HepG2 (cell line): Measurements from ENCODE around the gene SPATS2. TPM values are rescaled to one million over a fixed set of nuclear protein-coding genes. Genes with fewer than 3 reads are reported as not detected.

Experiments
- ATAC-seq: fragments of 200-7000 bp; cut with Tn5 transposase; 3 replicates; pipeline ENCODE4 v1.9.1; 2020; ENCODE audit warnings: mild to moderate bottlenecking, moderate library complexity
- BruUV-seq: library from RNA; stranded (reverse); fragments of 400-500 nt; replicated peaks from 2 replicates; lab custom pipeline; 2021; lab: Mats Ljungman, UMichigan
- CTCF ChIA-PET: fragments of 300-600 bp; formaldehyde crosslinking; extraction: SDS; loops from one replicate; lab custom pipeline; 2021; ENCODE audit warnings: low total read pairs, inconsistent platforms, low intra/inter-chr PET ratio; lab: Yijun Ruan, JAX
- POLR2A ChIA-PET: fragments of 350-600 bp; sonication (Branson Sonifier 250); formaldehyde crosslinking; loops from one replicate; lab custom pipeline; 2020; ENCODE audit warnings: antibody characterized with exemption, inconsistent platforms; lab: Yijun Ruan, JAX
- DNase-seq: peaks from one replicate; pipeline ENCODE4 v3.0.0-alpha.2; 2015; ENCODE audit warnings: low spot score
- FAIRE-seq: peaks from 3 replicates; lab custom pipeline; 2011; peaks lifted over from hg19 to GRCh38; lab: Jason Lieb, UNC
- H2AFZ ChIP-seq: one replicate; pipeline ENCODE4 v1.6.1; 2011; ENCODE audit warnings: low read length, inconsistent platforms
- H3K27ac ChIP-seq: fragments of 300-600 bp; 3 replicates; pipeline ENCODE4 v1.8.0; 2011; ENCODE audit warnings: mixed run types, mild to moderate bottlenecking, mixed read lengths, low read length, inconsistent platforms; ENCODE audit not compliant: insufficient read depth; ENCODE audit errors: extremely low read length
- H3K27me3 ChIP-seq, 2 experiments: fragments of 200-600 bp in 1 of 2; 2 replicates in 1 of 2; 3 replicates in 1 of 2; pipeline versions ENCODE4 v1.6.0 to v1.8.0; 2011; ENCODE audit warnings: low read length in 2 of 2, mild to moderate bottlenecking in 2 of 2, moderate library complexity in 2 of 2, inconsistent platforms in 1 of 2; ENCODE audit not compliant: insufficient read depth in 2 of 2, control insufficient read depth in 1 of 2
- H3K36me3 ChIP-seq, 2 experiments: fragments of 200-600 bp in 1 of 2; replicated peaks in 1 of 2; 2 replicates in 1 of 2; 3 replicates in 1 of 2; pipeline versions ENCODE4 v1.5.1 to v1.8.0; 2011; ENCODE audit warnings: low read length in 2 of 2, inconsistent platforms in 1 of 2; ENCODE audit not compliant: insufficient read depth in 2 of 2, control insufficient read depth in 1 of 2
- H3K4me1 ChIP-seq: 2 replicates; pipeline ENCODE4 v1.5.1; 2012; ENCODE audit warnings: low read length, inconsistent platforms; ENCODE audit not compliant: insufficient read depth
- H3K4me2 ChIP-seq: 2 replicates; pipeline ENCODE4 v1.6.0; 2011; ENCODE audit warnings: low read depth, low read length, inconsistent platforms
- H3K4me3 ChIP-seq, 3 experiments: fragments of 200-600 bp in 1 of 3; sonication (generic), shearing (Covaris generic) in 1 of 3; replicated peaks in 1 of 3; 2 replicates each; pipeline ENCODE4 v1.5.1; 2011 to 2016; ENCODE audit warnings: low read length in 3 of 3, inconsistent platforms in 2 of 3, low read depth in 2 of 3, mild to moderate bottlenecking in 2 of 3, control low read depth in 1 of 3, mixed read lengths in 1 of 3; ENCODE audit not compliant: insufficient read depth in 1 of 3
- H3K79me2 ChIP-seq: one replicate; pipeline ENCODE4 v1.6.1; 2011; ENCODE audit warnings: low read length, inconsistent platforms; ENCODE audit not compliant: insufficient read depth
- H3K9ac ChIP-seq: 2 replicates; pipeline ENCODE4 v1.6.0; 2011; ENCODE audit warnings: mild to moderate bottlenecking, low read depth, low read length, inconsistent platforms; ENCODE audit not compliant: insufficient read depth
- H3K9me3 ChIP-seq: 2 replicates; pipeline ENCODE4 v1.5.1; 2012; ENCODE audit warnings: mild to moderate bottlenecking, low read length
- H4K20me1 ChIP-seq: 2 replicates; pipeline ENCODE4 v1.6.0; 2011; ENCODE audit warnings: inconsistent platforms, mild to moderate bottlenecking, low read length, moderate library complexity; ENCODE audit not compliant: insufficient read depth
- FOXA3 ChIP-seq: IDR thresholded peaks from 2 replicates; pipeline ENCODE4 v1.6.1; 2016; ENCODE audit warnings: missing genetic modification reagents, missing compliant biosample characterization
- FOXO4 ChIP-seq: sonication (generic); formaldehyde crosslinking; conservative IDR thresholded peaks from 2 replicates; pipeline ENCODE4 v1.8.1; 2023; ENCODE audit warnings: missing genetic modification reagents
- KMT2A ChIP-seq: sonication (generic); formaldehyde crosslinking; IDR thresholded peaks from 2 replicates; pipeline ENCODE4 v1.4.0; 2020; ENCODE audit warnings: missing genetic modification reagents
- LCORL ChIP-seq, 2 experiments: fragments of 450-650 bp in 1 of 2; sonication (generic) in 1 of 2; formaldehyde crosslinking in 1 of 2; IDR thresholded peaks; 2 replicates each; pipeline versions ENCODE4 v1.5.0 to v1.6.1; 2017 to 2020; ENCODE audit warnings: antibody characterized with exemption in 1 of 2, missing genetic modification reagents in 1 of 2
- ZBTB4 ChIP-seq: sonication (generic); formaldehyde crosslinking; IDR thresholded peaks from 2 replicates; pipeline ENCODE4 v1.4.0; 2020; ENCODE audit warnings: missing genetic modification reagents, mild to moderate bottlenecking, borderline replicate concordance
- ZFP37 ChIP-seq: sonication (generic); formaldehyde crosslinking; IDR thresholded peaks from 2 replicates; pipeline ENCODE4 v1.4.0; 2020; ENCODE audit warnings: missing genetic modification reagents, borderline replicate concordance
- ZNF629 ChIP-seq: sonication (generic); formaldehyde crosslinking; conservative IDR thresholded peaks from 2 replicates; pipeline ENCODE4 v1.5.0; 2020; ENCODE audit warnings: missing genetic modification reagents
- ZNF646 ChIP-seq: sonication (generic); formaldehyde crosslinking; IDR thresholded peaks from 2 replicates; pipeline ENCODE4 v1.9.0; 2021; ENCODE audit warnings: mild to moderate bottlenecking, missing genetic modification reagents
- WGBS: methylation state at CpG from one replicate; pipeline ENCODE4 v1.1.6; 2017; ENCODE audit warnings: low lambda C conversion rate; 5-methylcytosine and 5-hydroxymethylcytosine counted together
- in situ Hi-C: cut with HindIII; loops from 2 replicates; pipeline ENCODE4 v1.10.0; 2017; ENCODE audit warnings: low pct_unique_long_range_greater_than_20kb; ENCODE audit not compliant: extremely low pct_ligation_motif_present
- intact Hi-C: fragments of 100-400 bp; cut with micrococcal nuclease; formaldehyde crosslinking; loops from one replicate; pipeline ENCODE4 v1.10.0; 2022; ENCODE audit not compliant: unreplicated experiment
- polyA plus RNA-seq, 8 experiments: library from polyadenylated mRNA; depleted of rRNA in 3 of 8; stranded (reverse) in 7 of 8; unstranded in 1 of 8; fragments of >200 nt; fragmentation: Illumina TruSeq in 4 of 8; extraction: Trizol in 4 of 8; gene quantifications; 2 replicates each; pipeline versions ENCODE4 v1.2.1 to v1.2.3, GENCODE V29; 2011 to 2016; ENCODE audit warnings: low read depth in 4 of 8, missing spikeins in 1 of 8, mixed read lengths in 1 of 8; ENCODE audit not compliant: insufficient read depth in 1 of 8
- total RNA-seq, 5 experiments: library from RNA; depleted of rRNA; stranded (reverse); fragments of >200 nt; fragmentation: Illumina TruSeq; extraction: Trizol; gene quantifications; 2 replicates each; pipeline ENCODE4 v1.2.3, GENCODE V29; 2016; ENCODE audit warnings: low read depth in 1 of 5

The SPATS2 gene
- total and polyA plus RNA-seq, 2 of the 13 experiments (the other 11 are each of a cell fraction or from before 2014, with no cell fraction given) = 19.3 to 28.1 TPM

GRCh38 chr12:49556391-49557186 is 189.3 kb downstream of the SPATS2 start:
- WGBS = 73% methylated on average over 12 of the region's 12 CpGs
- in situ Hi-C loops = no loop called here

More at GRCh38 chr12:49556391-49557186, 189.3 kb downstream of the SPATS2 start:
- ATAC-seq (peak; percentile 10; the same call in 2 of the 3 replicates), DNase-seq (no peak), FAIRE-seq (no peak)
- Histone ChIP-seq H3K27me3 (no peaks in the 10 kb centered on the region), H3K9ac (no peak overlapping the region), H3K27ac (peak overlapping the region; percentile 0), H2AFZ (no peak overlapping the region), H3K4me2 (no peak overlapping the region), H3K79me2 (no peaks in the 10 kb centered on the region), H3K9me3 (no peaks in the 10 kb centered on the region), H3K4me1 (peaks cover 29% of the 10 kb centered on the region), H3K4me3 (no peak overlapping the region), H3K36me3 (peaks cover 19 to 32% of the 10 kb centered on the region in 2 experiments; a peak in 4 of 5 replicates), H4K20me1 (no peaks in the 10 kb centered on the region)
- TF ChIP-seq KMT2A = 0 out of 2 replicates have a peak, but pooled peaks have one; percentile 35
- no peak for TF ChIP-seq ZFP37 (CRISPR knock-in tag)
- TF ChIP-seq FOXO4 (CRISPR knock-in tag) = 0 out of 2 replicates have a peak, but pooled peaks have one; percentile 71
- 0 out of 2 replicates have a peak, but pooled peaks have one; percentile 17 for TF ChIP-seq ZNF629 (CRISPR knock-in tag)
- no peak for TF ChIP-seq LCORL (IDR thresholded peaks at IDR 0.05)
- peak; percentile 62 for TF ChIP-seq LCORL (CRISPR knock-in tag; IDR thresholded peaks at IDR 0.05)
- TF ChIP-seq FOXA3 (CRISPR knock-in tag) = 0 out of 2 replicates have a peak, but pooled peaks have one; percentile 15
- 0 out of 2 replicates have a peak, but pooled peaks have one; percentile 29 for TF ChIP-seq ZBTB4
- TF ChIP-seq ZNF646 (CRISPR knock-in tag) = no peak
- ChIA-PET POLR2A (no interaction called here), CTCF (no interaction called here)
- no TSS peak for BruUV-seq
- intact Hi-C loops = no loop called here
